K562 (cell line): ENCODE results near the gene MYLIP. TPM values are rescaled to one million over a fixed set of nuclear protein-coding genes. Genes with fewer than 3 reads are reported as not detected.

Experiments used
- ATF2 ChIP-seq: sonication (generic); formaldehyde crosslinking; IDR thresholded peaks from 2 replicates; pipeline ENCODE4 v1.8.1; 2022; ENCODE audit warnings: missing genetic modification reagents
- DACH1 ChIP-seq: fragments of 450-650 bp; IDR thresholded peaks from 2 replicates; pipeline ENCODE4 v1.6.1; 2018; ENCODE audit not compliant: partially characterized antibody
- HMG20B ChIP-seq: fragments of 250-450 bp; sonication (Bioruptor Pico); IDR thresholded peaks from 2 replicates; pipeline ENCODE4 v1.5.0; 2021; ENCODE audit warnings: mild to moderate bottlenecking
- LCOR ChIP-seq: sonication (generic); formaldehyde crosslinking; IDR thresholded peaks from 2 replicates; pipeline ENCODE4 v1.8.0; 2022; ENCODE audit warnings: mild to moderate bottlenecking, missing genetic modification reagents
- MEIS2 ChIP-seq: fragments of 450-650 bp; IDR thresholded peaks from 2 replicates; pipeline ENCODE4 v1.6.1; 2014; ENCODE audit warnings: mild to moderate bottlenecking; ENCODE audit not compliant: partially characterized antibody
- PCBP2 ChIP-seq: fragments of 200-400 bp; formaldehyde crosslinking; IDR thresholded peaks from 2 replicates; pipeline ENCODE4 v1.6.1; 2018; ENCODE audit warnings: low read length, low read depth, mild to moderate bottlenecking, moderate library complexity; ENCODE audit not compliant: poor library complexity, severe bottlenecking
- PRDM10 ChIP-seq: fragments of 450-650 bp; IDR thresholded peaks from 2 replicates; pipeline ENCODE4 v1.6.1; 2018; ENCODE audit not compliant: partially characterized antibody
- TAF9B ChIP-seq: fragments of 450-650 bp; IDR thresholded peaks from 2 replicates; pipeline ENCODE4 v1.6.1; 2018; ENCODE audit warnings: mild to moderate bottlenecking; ENCODE audit not compliant: partially characterized antibody
- ZNF764 ChIP-seq: fragments of 250-450 bp; sonication (Bioruptor Pico); IDR thresholded peaks from 2 replicates; pipeline ENCODE4 v1.4.0; 2020; ENCODE audit warnings: low read depth, mild to moderate bottlenecking, moderate library complexity
- polyA plus RNA-seq, 8 experiments: library from polyadenylated mRNA; depleted of rRNA in 4 of 8; stranded (reverse) in 5 of 8; unstranded in 3 of 8; fragments of >200 nt; fragmentation: Nextera tagmentation in 2 of 8; fragmentation: Illumina TruSeq in 1 of 8; extraction: Ambion mirVana in 2 of 8; extraction: Trizol in 1 of 8; gene quantifications; 2 replicates each; pipeline versions ENCODE4 v1.2.1 to v1.2.3, GENCODE V29; 2011 to 2014; ENCODE audit warnings: inconsistent platforms in 1 of 8, missing spikeins in 1 of 8
- total RNA-seq, 7 experiments: library from RNA; depleted of rRNA in 6 of 7; stranded (reverse); fragments of >200 nt in 6 of 7; fragmentation: Illumina TruSeq in 2 of 7; extraction: Trizol in 2 of 7; gene quantifications; 2 replicates each; pipeline versions ENCODE4 v1.2.1 to v1.2.3, GENCODE V29; 2011 to 2021; ENCODE audit warnings: low replicate concordance in 1 of 7
- TF ChIP-seq, protein P1 (sequence below), 2 experiments: fragments of 450-650 bp; IDR thresholded peaks; 2 replicates each; pipeline ENCODE4 v1.6.1; 2016; ENCODE audit warnings: mild to moderate bottlenecking in 2 of 2, borderline replicate concordance in 1 of 2, low read depth in 1 of 2, moderate library complexity in 1 of 2
- TF ChIP-seq, protein P2 (sequence below): IDR thresholded peaks from 2 replicates; pipeline ENCODE4 v1.6.1; 2011; ENCODE audit not compliant: insufficient read length; ENCODE audit errors: extremely low read depth

Gene MYLIP
- total and polyA plus RNA-seq, 9 of the 15 experiments (the other 6 are each of a cell fraction or from before 2014, with no cell fraction given): 10.8 to 43.5 (median 31.5) TPM

- no peak for TF ChIP-seq TAF9B
- peak; percentile 79 for TF ChIP-seq LCOR (CRISPR knock-in tag)
- peak; percentile 63 for TF ChIP-seq MEIS2
- TF ChIP-seq, protein P1, sequence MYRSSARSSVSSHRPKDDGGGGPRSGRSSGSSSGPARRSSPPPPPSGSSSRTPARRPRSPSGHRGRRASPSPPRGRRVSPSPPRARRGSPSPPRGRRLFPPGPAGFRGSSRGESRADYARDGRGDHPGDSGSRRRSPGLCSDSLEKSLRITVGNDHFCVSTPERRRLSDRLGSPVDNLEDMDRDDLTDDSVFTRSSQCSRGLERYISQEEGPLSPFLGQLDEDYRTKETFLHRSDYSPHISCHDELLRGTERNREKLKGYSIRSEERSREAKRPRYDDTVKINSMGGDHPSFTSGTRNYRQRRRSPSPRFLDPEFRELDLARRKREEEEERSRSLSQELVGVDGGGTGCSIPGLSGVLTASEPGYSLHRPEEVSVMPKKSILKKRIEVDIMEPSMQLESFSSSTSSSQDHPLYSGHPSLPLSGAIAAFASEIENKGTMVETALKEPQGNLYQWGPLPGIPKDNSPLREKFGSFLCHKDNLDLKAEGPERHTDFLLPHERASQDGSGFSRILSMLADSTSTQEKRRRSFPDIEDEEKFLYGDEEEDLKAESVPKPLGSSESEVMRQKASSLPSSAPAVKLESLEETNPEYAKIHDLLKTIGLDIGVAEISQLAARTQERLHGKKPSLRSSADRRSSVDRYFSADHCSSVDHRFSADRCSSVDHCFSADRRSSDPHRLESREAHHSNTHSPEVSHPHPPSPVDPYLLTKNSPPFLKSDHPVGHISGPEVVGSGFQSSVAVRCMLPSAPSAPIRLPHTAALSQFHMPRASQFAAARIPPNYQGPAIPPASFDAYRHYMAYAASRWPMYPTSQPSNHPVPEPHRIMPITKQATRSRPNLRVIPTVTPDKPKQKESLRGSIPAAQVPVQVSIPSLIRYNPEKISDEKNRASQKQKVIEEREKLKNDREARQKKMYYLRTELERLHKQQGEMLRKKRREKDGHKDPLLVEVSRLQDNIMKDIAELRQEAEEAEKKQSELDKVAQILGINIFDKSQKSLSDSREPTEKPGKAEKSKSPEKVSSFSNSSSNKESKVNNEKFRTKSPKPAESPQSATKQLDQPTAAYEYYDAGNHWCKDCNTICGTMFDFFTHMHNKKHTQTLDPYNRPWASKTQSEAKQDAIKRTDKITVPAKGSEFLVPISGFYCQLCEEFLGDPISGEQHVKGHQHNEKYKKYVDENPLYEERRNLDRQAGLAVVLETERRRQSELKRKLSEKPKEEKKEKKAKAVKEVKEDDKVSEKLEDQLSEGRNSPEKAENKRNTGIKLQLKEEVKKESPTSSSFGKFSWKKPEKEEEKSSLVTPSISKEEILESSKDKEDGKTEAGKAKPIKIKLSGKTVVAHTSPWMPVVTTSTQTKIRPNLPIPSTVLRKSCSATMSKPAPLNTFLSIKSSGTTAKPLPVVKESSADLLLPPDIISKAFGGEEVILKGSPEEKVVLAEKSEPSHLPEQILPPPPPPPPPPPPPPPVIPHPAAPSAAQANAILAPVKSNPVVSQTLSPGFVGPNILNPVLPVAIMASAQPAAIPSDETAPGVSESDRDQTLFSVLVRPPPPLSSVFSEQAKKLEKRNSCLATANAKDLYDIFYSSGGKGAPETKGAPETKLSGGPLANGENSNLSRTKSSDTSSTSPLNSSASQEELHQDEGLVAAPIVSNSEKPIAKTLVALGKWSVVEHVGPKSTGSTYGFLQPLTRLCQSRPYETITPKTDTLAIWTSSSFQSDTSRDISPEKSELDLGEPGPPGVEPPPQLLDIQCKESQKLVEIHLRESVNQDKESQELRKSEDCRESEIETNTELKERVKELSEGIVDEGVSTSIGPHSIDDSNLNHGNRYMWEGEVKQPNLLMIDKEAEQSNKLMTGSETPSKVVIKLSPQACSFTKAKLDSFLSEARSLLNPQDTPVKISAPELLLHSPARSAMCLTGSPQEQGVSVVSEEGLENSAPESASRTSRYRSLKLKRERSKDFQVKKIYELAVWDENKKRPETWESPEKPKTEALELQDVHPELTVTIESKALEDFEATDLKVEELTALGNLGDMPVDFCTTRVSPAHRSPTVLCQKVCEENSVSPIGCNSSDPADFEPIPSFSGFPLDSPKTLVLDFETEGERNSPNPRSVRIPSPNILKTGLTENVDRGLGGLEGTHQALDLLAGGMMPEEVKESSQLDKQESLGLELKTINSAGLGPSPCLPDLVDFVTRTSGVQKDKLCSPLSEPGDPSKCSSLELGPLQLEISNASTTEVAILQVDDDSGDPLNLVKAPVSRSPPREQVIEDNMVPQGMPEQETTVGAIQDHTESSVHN (IDR thresholded peaks at IDR 0.05; ENCODE audit: borderline replicate concordance in 1 of 2, low read depth in 1 of 2): no peak
- TF ChIP-seq, protein P2, sequence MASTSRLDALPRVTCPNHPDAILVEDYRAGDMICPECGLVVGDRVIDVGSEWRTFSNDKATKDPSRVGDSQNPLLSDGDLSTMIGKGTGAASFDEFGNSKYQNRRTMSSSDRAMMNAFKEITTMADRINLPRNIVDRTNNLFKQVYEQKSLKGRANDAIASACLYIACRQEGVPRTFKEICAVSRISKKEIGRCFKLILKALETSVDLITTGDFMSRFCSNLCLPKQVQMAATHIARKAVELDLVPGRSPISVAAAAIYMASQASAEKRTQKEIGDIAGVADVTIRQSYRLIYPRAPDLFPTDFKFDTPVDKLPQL: no peak
- TF ChIP-seq PRDM10: peak; percentile 32
- no peak for TF ChIP-seq ZNF764
- no peak for TF ChIP-seq PCBP2
- TF ChIP-seq ATF2 (CRISPR knock-in tag): no peak
- TF ChIP-seq HMG20B (CRISPR knock-in tag): no peak
- no peak for TF ChIP-seq DACH1
These were observed 19.8 kb upstream of the MYLIP start (continued) for GRCh38 chr6:16108921-16109658.
